NB4 (cell line): ENCODE data around the gene CAPRIN1.

Experiments used
- MYC ChIP-seq: IDR thresholded peaks from 2 replicates; pipeline ENCODE4 v1.6.1; 2011; ENCODE audit warnings: low read depth, low read length
- POLR2A ChIP-seq: IDR thresholded peaks from 2 replicates; pipeline ENCODE4 v1.6.1; 2011; ENCODE audit warnings: mild to moderate bottlenecking; ENCODE audit not compliant: insufficient read length; ENCODE audit errors: extremely low read depth
- TF ChIP-seq, protein P1 (sequence below): IDR thresholded peaks from one replicate; pipeline ENCODE4 v1.5.1; 2012; ENCODE audit warnings: low read depth, low read length
- TF ChIP-seq, protein P2 (sequence below): IDR thresholded peaks from 2 replicates; pipeline ENCODE4 v1.6.1; 2011; ENCODE audit warnings: low read depth, low read length

DNA sequence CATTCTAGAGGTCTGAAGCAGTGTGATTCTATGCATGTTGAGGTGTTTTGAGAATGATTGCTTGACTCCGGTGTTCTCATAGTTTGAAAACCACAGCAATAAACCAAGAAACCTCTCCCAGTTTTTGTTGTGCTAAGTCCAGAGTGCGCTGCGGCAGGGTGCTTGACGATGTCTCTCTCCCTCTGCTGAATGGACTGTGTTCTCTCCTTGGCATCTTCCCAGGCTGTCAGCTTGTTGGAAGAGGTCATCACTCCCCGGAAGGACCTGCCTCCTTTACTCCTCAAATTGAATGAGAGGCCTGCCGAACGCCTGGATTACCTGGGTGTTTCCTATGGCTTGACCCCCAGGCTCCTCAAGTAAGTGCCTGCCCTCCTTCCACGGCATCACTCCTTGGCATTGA, 84.9 kb downstream of the CAPRIN1 start:
- TF ChIP-seq, protein P1, sequence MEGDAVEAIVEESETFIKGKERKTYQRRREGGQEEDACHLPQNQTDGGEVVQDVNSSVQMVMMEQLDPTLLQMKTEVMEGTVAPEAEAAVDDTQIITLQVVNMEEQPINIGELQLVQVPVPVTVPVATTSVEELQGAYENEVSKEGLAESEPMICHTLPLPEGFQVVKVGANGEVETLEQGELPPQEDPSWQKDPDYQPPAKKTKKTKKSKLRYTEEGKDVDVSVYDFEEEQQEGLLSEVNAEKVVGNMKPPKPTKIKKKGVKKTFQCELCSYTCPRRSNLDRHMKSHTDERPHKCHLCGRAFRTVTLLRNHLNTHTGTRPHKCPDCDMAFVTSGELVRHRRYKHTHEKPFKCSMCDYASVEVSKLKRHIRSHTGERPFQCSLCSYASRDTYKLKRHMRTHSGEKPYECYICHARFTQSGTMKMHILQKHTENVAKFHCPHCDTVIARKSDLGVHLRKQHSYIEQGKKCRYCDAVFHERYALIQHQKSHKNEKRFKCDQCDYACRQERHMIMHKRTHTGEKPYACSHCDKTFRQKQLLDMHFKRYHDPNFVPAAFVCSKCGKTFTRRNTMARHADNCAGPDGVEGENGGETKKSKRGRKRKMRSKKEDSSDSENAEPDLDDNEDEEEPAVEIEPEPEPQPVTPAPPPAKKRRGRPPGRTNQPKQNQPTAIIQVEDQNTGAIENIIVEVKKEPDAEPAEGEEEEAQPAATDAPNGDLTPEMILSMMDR, result no peak
- TF ChIP-seq POLR2A (no peak), MYC (no peak)
- TF ChIP-seq, protein P2, sequence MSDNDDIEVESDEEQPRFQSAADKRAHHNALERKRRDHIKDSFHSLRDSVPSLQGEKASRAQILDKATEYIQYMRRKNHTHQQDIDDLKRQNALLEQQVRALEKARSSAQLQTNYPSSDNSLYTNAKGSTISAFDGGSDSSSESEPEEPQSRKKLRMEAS, result no peak
